Aorta (tissue), 5 donors: ENCODE data around the gene ALG3. TPM values are rescaled to one million over a fixed set of nuclear protein-coding genes. Genes with fewer than 3 reads are reported as not detected.

Source experiments
- ATAC-seq: fragments of 200-7000 bp; cut with Tn5 transposase; one replicate; pipeline ENCODE4 v1.9.1; 2022; ENCODE audit warnings: moderate library complexity; ENCODE audit not compliant: low FRiP score
- DNase-seq, 2 donors: peaks; one replicate each; pipeline ENCODE4 v3.0.0-alpha.2; 2020
- H3K27ac ChIP-seq, 2 donors: one replicate each; pipeline ENCODE4 v1.5.1; 2013; ENCODE audit warnings: low read length in 2 of 2, mild to moderate bottlenecking in 2 of 2, moderate library complexity in 2 of 2, control low read depth in 1 of 2, inconsistent platforms in 1 of 2, low read depth in 1 of 2
- H3K27me3 ChIP-seq, 2 donors: one replicate each; pipeline ENCODE4 v1.6.1; 2013; ENCODE audit warnings: control low read depth in 1 of 2, low read length in 1 of 2, mild to moderate bottlenecking in 1 of 2, moderate library complexity in 1 of 2; ENCODE audit not compliant: insufficient read depth in 2 of 2, control insufficient read depth in 1 of 2
- H3K36me3 ChIP-seq, 2 donors: one replicate each; pipeline ENCODE4 v1.6.1; 2013; ENCODE audit warnings: control low read depth in 1 of 2, low read length in 1 of 2, mild to moderate bottlenecking in 1 of 2; ENCODE audit not compliant: insufficient read depth in 2 of 2, control insufficient read depth in 1 of 2
- H3K4me1 ChIP-seq, 2 donors: one replicate each; pipeline ENCODE4 v1.6.1; 2013; ENCODE audit warnings: low read length in 2 of 2, control low read depth in 1 of 2, mild to moderate bottlenecking in 1 of 2, moderate library complexity in 1 of 2; ENCODE audit not compliant: insufficient read depth in 2 of 2, control insufficient read depth in 1 of 2
- H3K4me3 ChIP-seq, 2 donors: one replicate each; pipeline ENCODE4 v1.5.1; 2013; ENCODE audit warnings: low read length in 2 of 2, control low read depth in 1 of 2, mild to moderate bottlenecking in 1 of 2
- H3K9me3 ChIP-seq: one replicate; pipeline ENCODE4 v1.6.1; 2013; ENCODE audit warnings: mild to moderate bottlenecking, low read length; ENCODE audit not compliant: control insufficient read depth
- WGBS, 2 donors: extraction: QIAGEN DNeasy Blood & Tissue Kit; methylation state at CpG; one replicate each; pipeline ENCODE4 v1.1.7; 2013; 5-methylcytosine and 5-hydroxymethylcytosine counted together
- intact Hi-C, 2 donors: fragments of 100-400 bp; cut with DNase I; formaldehyde crosslinking; loops; one replicate each; pipeline versions ENCODE4 v1.14.2 to v1.15.0; 2022
- microRNA-seq, 2 donors: library from miRNA; unstranded; fragments of <30 nt; microRNA quantifications; one replicate each; pipeline ENCODE4 v1.2.0, GENCODE V29; 2020
- polyA plus RNA-seq, 2 donors: library from polyadenylated mRNA; stranded (reverse); fragments of 200-250 nt; gene quantifications; one replicate each; pipeline ENCODE4 v1.2.3, GENCODE V29; 2013
- total RNA-seq, 2 donors: library from RNA; stranded (reverse); fragmentation: NEBNext Ultra II Directional; extraction: Animal tissue kit (Norgen Biotek cat#: 25700); gene quantifications; one replicate each; pipeline ENCODE4 v1.2.1, GENCODE V29; 2021
- donor health status: healthy with polysubstance abuse.
- donor health status: Bipolar disorder and iron deficiency.
- donor health status: DM: no; HTN: no; CAD: no.
- donor health status: DM: no; HTN: no; CAD: no.
- donor health status: DM: yes; HTN: yes; CAD: no.

The ALG3 gene
- total and polyA plus RNA-seq, 4 donors, result 12.5 to 30.7 (median 21.6) TPM

GRCh38 chr3:184198509-184198908 lies 50.3 kb downstream of the ALG3 start:
- no peak for ATAC-seq
- H3K36me3 ChIP-seq, result peaks cover 0 to 8% of the 10 kb centered on the region in 2 donors
- no peaks in the 10 kb centered on the region for H3K9me3 ChIP-seq
- intact Hi-C loops, result no loop called here
- no peak for DNase-seq
- WGBS, 2 donors, result 81 to 85% methylated on average over 9 of the region's 9 CpGs
- no peaks in the 10 kb centered on the region for H3K27me3 ChIP-seq
- H3K27ac ChIP-seq, result no peak overlapping the region
- no peaks in the 10 kb centered on the region for H3K4me1 ChIP-seq
- H3K4me3 ChIP-seq, result no peak overlapping the region

DNA sequence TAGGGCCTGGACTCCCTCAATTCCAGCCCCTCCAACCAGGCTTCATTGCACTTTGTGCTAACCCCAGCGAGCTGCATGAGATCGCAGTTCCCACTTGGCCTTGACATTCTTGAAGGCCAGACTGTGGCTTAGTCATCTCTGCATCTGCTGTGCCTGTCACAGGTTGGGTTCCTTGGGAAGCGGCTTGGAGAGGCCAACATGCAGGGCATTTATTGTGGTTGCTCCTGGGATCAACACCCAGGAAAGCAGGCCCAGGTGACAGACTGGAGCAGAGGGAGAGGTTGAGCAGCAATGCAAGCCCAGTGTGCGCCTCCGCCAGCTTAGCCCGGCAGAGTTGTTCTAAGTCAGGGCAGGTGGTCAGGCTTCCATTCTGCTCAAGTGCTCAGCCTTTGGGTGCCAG lies 52.2 kb downstream of the ALG3 start:
- intact Hi-C loops, result no loop called here
- Histone ChIP-seq H3K27me3 (no peaks in the 10 kb centered on the region), H3K27ac (no peak overlapping the region), H3K4me3 (no peak overlapping the region), H3K36me3 (peaks cover under 1 to 17% of the 10 kb centered on the region in 2 donors), H3K9me3 (no peaks in the 10 kb centered on the region), H3K4me1 (no peaks in the 10 kb centered on the region)
- WGBS, 2 donors, result 91% methylated on average over 6 of the region's 6 CpGs
- ATAC-seq (no peak), DNase-seq (no peak)

DNA sequence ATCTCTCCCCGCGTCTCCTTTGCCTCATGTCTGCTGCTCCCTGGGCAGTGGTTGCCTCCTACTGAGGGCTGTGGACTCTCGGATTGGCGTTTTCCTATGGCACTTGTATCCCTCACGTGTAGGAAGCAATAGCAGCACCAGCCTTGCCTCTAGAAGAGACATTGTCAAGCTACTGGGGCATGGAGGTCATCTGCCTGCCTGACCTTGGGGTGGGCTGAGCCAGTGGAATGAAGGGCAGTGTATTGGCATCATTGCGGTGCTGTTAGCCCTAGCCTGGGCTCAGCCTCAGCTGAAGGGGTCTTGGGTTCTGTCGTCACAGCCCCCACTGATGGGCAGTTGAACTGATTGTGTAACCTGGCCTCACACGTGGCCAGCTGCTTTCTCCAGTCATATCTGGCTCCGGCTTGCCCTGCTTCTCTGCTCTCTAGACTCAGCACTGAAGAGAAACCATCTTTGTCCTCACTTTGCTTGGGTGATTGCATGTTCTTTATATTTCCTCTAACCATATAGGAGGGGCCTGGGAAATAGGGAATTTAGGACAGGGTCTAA lies 54.7 kb downstream of the ALG3 start:
- no peak overlapping the region for H3K27ac ChIP-seq
- no peaks in the 10 kb centered on the region for H3K27me3 ChIP-seq
- peaks cover 5 to 23% of the 10 kb centered on the region in 2 donors for H3K36me3 ChIP-seq
- intact Hi-C loops, result no loop called here
- H3K4me1 ChIP-seq, result no peaks in the 10 kb centered on the region
- DNase-seq (no peak), ATAC-seq (no peak)
- WGBS, 2 donors, result 81 to 85% methylated on average over 9 of the region's 9 CpGs
- no peaks in the 10 kb centered on the region for H3K9me3 ChIP-seq
- H3K4me3 ChIP-seq, result no peak overlapping the region

GRCh38 chr3:184192889-184193288 lies 55.9 kb downstream of the ALG3 start:
- no peaks in the 10 kb centered on the region for H3K9me3 ChIP-seq
- no peak for ATAC-seq
- H3K27ac ChIP-seq, result no peak overlapping the region
- no peaks in the 10 kb centered on the region for H3K4me1 ChIP-seq
- no peaks in the 10 kb centered on the region for H3K27me3 ChIP-seq
- WGBS, 2 donors, result 93 to 94% methylated on average over 10 of the region's 10 CpGs
- peaks cover 5 to 23% of the 10 kb centered on the region in 2 donors for H3K36me3 ChIP-seq
- intact Hi-C loops, result no loop called here
- no peak for DNase-seq
- H3K4me3 ChIP-seq, result no peak overlapping the region

Small RNA genes within 50 kb of the gene (microRNA-seq; reads per million reads assigned to microRNA genes)
- 0 to 3.0 reads per million in 2 donors for gene MIR1224

Other genes with a start within 250 kb of the ALG3 start
- gene ABCC5, start 231.1 kb downstream of the ALG3 start, total RNA-seq, result 10 to 100 TPM; 18.9 to 49.6 TPM
- gene ABCC5, start 231.1 kb downstream of the ALG3 start, polyA plus RNA-seq, result 10 to 100 TPM; 13.0 to 33.8 TPM
- gene HTR3D, start 217.2 kb downstream of the ALG3 start, total RNA-seq, result not detected
- not detected for gene HTR3D, start 217.2 kb downstream of the ALG3 start, polyA plus RNA-seq
- not detected for gene HTR3C, start 195.9 kb downstream of the ALG3 start, total RNA-seq
- gene HTR3C, start 195.9 kb downstream of the ALG3 start, polyA plus RNA-seq, result not detected
- not detected for gene HTR3E, start 151.9 kb downstream of the ALG3 start, total RNA-seq
- gene HTR3E, start 151.9 kb downstream of the ALG3 start, polyA plus RNA-seq, result not detected
- 10 to 100 TPM; 32.2 to 32.9 TPM for gene EIF2B5, start 113.6 kb downstream of the ALG3 start, total RNA-seq
- 10 to 100 TPM; 24.3 to 53.1 TPM for gene EIF2B5, start 113.6 kb downstream of the ALG3 start, polyA plus RNA-seq
- 10 to 100 TPM; 66.7 to 77.1 TPM for gene DVL3, start 93.6 kb downstream of the ALG3 start, total RNA-seq
- 10 to 100 TPM; 13.5 to 55.6 TPM for gene DVL3, start 93.6 kb downstream of the ALG3 start, polyA plus RNA-seq
- gene AP2M1, start 74.1 kb downstream of the ALG3 start, total RNA-seq, result 100 to 1,000 TPM; 249 to 250 TPM
- 100 to 1,000 TPM; 234 to 237 TPM for gene AP2M1, start 74.1 kb downstream of the ALG3 start, polyA plus RNA-seq
- gene ABCF3, start 62.8 kb downstream of the ALG3 start, total RNA-seq, result 10 to 100 TPM; 44.1 to 57.1 TPM
- gene ABCF3, start 62.8 kb downstream of the ALG3 start, polyA plus RNA-seq, result 10 to 100 TPM; 30.1 to 75.6 TPM
- not detected for gene VWA5B2, start 19.4 kb downstream of the ALG3 start, total RNA-seq
- gene VWA5B2, start 19.4 kb downstream of the ALG3 start, polyA plus RNA-seq, result under 1 TPM in 1 of 2 donors, not detected in 1; 0.10 TPM
- 1 to 10 TPM; 1.5 to 1.8 TPM for gene EEF1AKMT4, start 710 bp upstream of the ALG3 start, total RNA-seq
- gene EEF1AKMT4, start 710 bp upstream of the ALG3 start, polyA plus RNA-seq, result 1 to 10 TPM in 1 of 2 donors, under 1 TPM in 1; 0.41 to 3.0 TPM
- under 1 TPM; 0.26 to 0.36 TPM for gene CAMK2N2, start 12.6 kb upstream of the ALG3 start, total RNA-seq
- gene CAMK2N2, start 12.6 kb upstream of the ALG3 start, polyA plus RNA-seq, result not detected
- not detected for gene ECE2, start 27.1 kb upstream of the ALG3 start, total RNA-seq
- gene ECE2, start 27.1 kb upstream of the ALG3 start, polyA plus RNA-seq, result not detected
- gene PSMD2, start 50.3 kb upstream of the ALG3 start, total RNA-seq, result 100 to 1,000 TPM; 139 to 143 TPM
- gene PSMD2, start 50.3 kb upstream of the ALG3 start, polyA plus RNA-seq, result 100 to 1,000 TPM; 116 to 139 TPM
- 100 to 1,000 TPM; 234 to 285 TPM for gene EIF4G1, start 65.6 kb upstream of the ALG3 start, total RNA-seq
- gene EIF4G1, start 65.6 kb upstream of the ALG3 start, polyA plus RNA-seq, result 100 to 1,000 TPM in 1 of 2 donors, 10 to 100 TPM in 1; 72.8 to 140 TPM
- gene FAM131A, start 88.6 kb upstream of the ALG3 start, total RNA-seq, result 10 to 100 TPM; 28.2 to 40.6 TPM
- gene FAM131A, start 88.6 kb upstream of the ALG3 start, polyA plus RNA-seq, result 10 to 100 TPM; 10.6 to 27.1 TPM
- 1 to 10 TPM; 4.1 to 6.5 TPM for gene CLCN2, start 112.6 kb upstream of the ALG3 start, total RNA-seq
- gene CLCN2, start 112.6 kb upstream of the ALG3 start, polyA plus RNA-seq, result 10 to 100 TPM in 1 of 2 donors, 1 to 10 TPM in 1; 4.3 to 14.5 TPM
- gene POLR2H, start 112.7 kb upstream of the ALG3 start, total RNA-seq, result 10 to 100 TPM; 43.9 to 59.3 TPM
- gene POLR2H, start 112.7 kb upstream of the ALG3 start, polyA plus RNA-seq, result 100 to 1,000 TPM in 1 of 2 donors, 10 to 100 TPM in 1; 55.3 to 151 TPM
- gene THPO, start 129.2 kb upstream of the ALG3 start, total RNA-seq, result 1 to 10 TPM in 1 of 2 donors, under 1 TPM in 1; 0.65 to 1.2 TPM
- under 1 TPM; 0.15 to 0.75 TPM for gene THPO, start 129.2 kb upstream of the ALG3 start, polyA plus RNA-seq
- 10 to 100 TPM; 12.0 to 46.5 TPM for gene CHRD, start 131.1 kb upstream of the ALG3 start, total RNA-seq
- gene CHRD, start 131.1 kb upstream of the ALG3 start, polyA plus RNA-seq, result 10 to 100 TPM in 1 of 2 donors, under 1 TPM in 1; 0.38 to 11.9 TPM